GM19023 (cell line): ENCODE data around the gene PTPRN2.
"Not testable (repeated sequence)": the region's sequence is repeated elsewhere in the genome, so short reads cannot be mapped to it uniquely, and the experiment has no call there.

Experiments used
- ATAC-seq: cut with Tn5 transposase; IDR thresholded peaks from one replicate; pipeline ENCODE4 v1.9.1; 2021; ENCODE audit warnings: mild to moderate bottlenecking, moderate library complexity; ENCODE audit not compliant: unreplicated experiment

Gene PTPRN2

DNA sequence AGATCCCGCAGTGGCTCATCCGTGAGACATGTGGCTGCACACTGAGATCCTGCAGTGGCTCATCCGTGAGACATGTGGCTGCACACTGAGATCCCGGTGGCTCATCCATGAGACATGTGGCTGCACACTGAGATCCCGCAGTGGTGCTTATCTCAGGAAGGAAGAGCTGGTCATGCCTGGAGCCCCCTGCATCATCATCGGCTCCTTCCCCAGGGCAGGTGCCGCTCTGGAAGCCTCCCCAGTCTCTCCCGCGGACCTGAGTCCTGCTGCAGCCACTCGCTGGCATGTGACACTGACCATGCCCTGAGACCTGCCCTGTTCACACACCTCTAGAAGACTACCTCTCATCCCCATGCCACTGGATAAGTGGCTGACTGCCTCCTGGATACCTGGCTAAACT lies 181.3 kb downstream of the PTPRN2 start:
- no peak for ATAC-seq

DNA sequence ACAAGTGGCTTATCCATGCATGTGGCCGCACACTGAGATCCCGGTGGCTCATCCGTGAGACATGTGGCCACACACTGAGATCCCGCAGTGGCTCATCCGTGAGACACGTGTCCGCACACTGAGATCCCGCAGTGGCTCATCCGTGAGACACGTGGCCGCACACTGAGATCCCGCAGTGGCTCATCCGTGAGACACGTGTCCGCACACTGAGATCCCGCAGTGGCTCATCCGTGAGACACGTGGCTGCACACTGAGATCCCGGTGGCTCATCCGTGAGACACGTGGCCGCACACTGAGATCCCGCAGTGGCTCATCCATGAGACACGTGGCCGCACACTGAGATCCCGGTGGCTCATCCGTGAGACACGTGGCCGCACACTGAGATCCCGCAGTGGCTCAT lies 181.9 kb downstream of the PTPRN2 start:
- ATAC-seq, result not testable (repeated sequence)

DNA sequence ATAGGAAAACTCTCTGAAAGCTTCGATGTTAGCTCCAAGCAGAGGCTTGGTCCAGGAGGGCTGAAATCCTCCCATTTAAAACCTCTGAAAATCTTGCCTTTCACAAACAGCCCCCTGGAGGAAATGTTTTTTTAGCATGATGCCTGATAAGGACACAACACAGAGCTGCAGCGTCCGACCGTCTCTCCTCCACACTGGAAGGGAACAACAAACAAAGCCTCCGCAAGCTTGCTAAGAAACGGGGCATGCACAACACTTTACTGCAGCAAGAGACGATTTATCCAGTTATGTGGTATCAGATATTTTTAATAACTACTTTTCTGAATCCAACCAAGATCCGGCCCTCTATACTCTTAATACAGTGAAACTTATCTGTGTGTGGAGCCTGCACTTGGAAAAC lies 182.3 kb downstream of the PTPRN2 start:
- no peak for ATAC-seq

DNA sequence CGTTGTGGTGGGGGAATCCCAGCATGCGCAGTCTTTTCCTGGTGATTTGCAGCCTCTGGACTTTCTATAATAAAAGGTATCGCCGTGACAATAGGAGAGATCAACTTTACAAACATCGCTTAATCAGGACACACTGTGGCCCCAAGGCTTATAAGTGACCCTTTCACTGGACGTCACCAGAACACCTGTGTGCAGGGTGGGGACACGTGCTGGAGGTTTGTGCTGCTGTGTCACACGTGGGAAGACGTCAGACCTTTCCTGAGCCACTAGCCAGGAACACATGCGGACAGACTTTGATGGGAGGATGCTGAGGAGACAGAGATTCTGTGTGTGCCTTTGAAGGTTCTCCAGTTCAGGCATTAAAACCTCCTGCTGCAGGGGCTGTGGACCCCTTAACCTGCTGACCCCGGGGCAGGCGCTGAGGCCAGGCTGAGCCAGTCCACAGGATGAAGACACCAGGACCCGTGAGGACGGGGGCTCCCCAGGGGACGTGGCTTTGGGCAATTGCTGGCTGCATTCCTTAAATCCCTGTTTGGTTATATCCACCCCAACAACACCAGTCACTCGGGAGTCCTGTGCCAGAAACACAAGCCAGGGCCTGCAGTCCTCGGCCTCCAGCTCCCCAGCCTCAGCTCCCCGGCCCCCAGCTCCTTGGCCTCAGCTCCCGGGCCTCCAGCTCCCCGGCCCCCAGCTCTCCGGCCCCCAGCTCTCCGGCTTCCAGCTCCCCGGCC lies 183.4 kb downstream of the PTPRN2 start:
- no peak for ATAC-seq

DNA sequence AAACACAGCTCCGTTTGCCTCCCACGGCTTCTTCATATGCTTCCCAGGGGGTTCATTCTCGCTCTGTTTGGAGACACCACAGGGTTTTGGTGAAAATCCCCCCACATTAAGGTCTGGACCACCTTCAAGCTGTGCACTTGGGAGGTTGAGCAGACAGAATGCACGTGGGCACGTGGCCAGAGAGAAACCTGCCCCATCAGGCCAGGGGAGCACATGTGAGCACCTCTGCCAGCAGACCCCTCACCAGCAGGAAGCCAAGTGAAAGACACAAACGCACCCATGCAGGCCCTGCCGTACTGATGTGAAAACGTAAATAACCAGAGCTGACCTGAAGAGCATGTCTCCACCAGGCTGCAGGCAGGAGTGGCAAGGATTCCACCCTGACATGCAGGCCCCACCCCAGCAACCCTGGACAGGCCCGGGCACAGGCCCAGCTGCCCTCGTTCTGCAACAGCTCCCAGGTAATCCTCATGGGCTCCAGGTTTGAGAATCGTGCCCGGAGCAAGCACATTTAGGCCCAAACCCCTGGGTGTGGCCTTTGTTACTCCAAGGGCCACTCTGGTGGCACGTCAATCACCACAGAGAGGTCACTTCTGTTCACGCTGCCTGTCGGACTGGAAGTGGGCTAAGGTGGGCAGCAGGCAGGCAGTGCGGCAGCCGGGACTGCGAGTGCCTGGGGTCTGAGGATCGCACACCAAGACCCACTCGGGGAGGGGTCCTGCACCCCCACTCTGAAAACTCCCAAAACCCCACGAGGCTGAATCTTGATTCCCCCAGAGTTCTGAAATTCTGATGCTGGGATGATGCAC lies 184.4 kb downstream of the PTPRN2 start:
- ATAC-seq, result no peak

DNA sequence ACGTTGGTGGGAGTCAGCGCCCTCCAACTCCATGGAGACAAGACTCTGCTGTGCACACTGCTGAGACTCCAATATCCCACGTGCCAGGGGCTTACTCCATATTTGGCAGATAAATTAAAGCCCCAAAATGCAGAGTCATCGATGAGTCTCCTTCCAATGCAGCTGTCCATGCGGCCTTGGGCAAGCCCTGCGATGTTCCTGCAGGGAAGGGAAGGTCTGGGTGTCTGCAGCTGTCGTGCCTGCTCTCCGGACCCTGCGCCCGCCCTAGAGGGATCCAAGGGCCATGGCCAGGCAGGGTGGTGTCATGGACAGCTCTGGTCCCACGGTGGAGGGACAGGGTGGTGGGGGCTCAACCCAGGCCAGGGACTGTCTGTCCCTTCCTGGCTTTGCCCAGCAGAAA lies 185.2 kb downstream of the PTPRN2 start:
- ATAC-seq, result no peak

DNA sequence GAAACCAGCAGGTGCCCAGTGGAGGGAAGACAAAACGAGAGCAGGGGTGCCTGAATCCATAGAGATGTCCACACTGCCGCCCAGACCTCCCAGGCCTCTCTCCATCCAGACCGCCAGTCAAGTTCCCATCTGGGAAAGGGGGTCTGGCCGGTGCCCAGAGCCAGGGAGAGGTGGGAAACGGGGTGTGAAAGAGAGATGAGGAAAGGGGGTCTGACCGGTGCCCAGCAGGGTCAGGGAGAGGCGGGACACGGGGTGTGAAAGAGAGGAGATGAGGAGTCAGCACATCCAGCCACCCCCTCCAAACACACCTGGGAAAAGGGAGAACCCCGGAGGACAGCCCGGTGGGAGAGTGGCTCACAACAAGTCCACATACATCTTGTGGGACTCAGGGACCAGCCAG lies 185.8 kb downstream of the PTPRN2 start:
- ATAC-seq, result no peak

DNA sequence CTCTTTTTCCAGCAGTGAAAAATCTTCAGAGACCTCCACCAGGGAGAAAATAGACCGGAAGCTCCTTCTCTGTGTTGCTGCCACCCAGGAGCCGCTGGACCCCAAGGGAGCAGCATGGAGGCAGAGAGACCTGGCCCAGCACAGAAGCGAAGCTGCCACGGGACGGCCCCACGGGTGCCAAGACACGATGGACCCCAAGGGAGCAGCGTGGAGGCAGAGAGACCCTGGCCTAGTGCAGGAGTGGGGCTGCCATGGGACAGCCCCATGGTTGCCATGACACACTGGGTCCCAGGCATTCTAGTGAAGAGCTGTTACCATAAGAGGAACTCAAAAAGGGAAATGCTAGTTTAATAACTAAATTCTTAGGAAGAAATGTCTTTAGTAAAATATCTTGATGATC lies 186.3 kb downstream of the PTPRN2 start:
- no peak for ATAC-seq

DNA sequence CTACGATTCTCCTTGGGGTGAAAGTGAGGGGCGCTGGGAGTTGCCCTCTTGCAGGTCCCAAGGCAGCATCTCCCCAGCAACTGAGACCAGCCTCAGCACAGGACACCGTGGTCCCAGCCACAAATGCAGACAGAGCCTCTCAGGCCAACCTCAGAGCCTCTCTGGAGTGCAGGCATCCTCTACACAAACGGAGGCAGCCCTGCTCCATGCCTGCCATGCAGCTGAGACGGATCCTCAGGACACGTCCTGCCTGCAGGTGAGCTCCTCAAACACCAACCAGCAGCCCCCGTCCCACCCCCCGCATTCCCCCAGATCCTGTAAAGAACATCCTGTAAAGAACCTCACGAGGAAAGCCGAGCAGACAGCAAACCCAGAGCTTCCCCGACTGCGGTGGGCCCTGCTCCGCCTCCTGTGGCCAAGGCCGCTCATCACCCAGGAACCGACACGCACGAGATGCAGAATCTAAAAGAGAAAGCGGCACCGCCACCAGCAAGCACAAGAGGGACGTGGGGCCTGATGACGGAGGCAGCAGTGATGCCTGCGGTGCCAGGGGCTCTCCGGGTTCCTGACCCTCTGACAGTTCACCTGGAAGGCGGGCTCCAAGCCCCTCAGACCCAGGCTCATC lies 186.9 kb downstream of the PTPRN2 start:
- no peak for ATAC-seq

DNA sequence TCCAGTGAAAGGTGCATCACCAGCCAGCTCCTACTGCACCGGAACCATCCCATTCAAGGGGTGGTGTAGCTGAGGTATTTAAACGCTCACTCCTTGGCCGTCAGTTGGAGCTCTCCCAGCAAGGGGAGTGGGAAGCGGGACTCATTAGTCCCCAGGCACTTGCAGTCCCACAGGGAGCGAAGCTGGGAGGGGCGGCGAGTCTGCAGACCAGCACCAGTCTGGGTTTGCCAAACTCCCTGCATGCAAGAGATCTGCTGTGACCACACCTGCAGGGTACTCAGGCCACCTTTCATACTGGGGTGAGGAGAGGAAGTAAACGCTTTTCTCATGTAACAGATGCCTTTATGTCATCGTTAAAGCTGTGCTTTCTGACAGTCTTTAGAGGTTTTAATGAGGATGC lies 187.9 kb downstream of the PTPRN2 start:
- ATAC-seq, result no peak

DNA sequence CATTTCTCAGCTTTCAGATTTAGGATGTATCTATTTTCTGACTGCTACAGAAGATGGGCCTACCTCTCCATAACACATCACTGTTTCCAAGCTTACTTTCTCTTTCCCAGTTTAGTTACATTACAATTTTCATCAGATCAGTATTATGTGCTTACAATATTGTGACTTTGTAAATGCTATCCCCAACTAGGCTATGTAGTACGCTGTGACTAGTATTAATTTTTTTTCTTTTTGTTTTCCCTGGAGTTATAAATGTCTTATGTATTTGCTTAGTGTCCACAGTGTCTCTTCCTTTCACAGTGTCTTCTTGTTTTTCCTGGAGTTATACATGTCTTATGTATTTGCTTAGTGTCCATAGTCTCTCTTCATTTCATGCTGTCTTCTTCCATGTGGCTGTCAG lies 188.9 kb downstream of the PTPRN2 start:
- no peak for ATAC-seq

DNA sequence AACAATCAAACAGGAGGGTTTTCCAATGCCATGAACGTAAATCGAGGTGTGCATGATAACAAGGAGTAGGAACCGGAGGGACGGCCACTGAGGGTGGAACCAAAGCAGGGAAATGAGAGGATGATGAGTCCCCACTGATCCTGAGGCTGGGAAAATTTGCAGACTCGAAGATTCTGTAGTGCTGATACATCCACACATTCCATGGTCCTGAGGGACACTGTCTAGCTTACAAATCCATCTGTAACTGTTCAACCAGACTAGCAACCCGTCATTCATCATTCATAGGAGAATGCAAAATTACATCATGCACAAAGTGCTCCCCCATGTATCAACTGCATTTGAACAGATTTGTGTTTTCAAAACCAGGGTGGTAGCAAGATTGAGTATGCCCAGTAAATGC lies 189.7 kb downstream of the PTPRN2 start:
- ATAC-seq, result no peak

DNA sequence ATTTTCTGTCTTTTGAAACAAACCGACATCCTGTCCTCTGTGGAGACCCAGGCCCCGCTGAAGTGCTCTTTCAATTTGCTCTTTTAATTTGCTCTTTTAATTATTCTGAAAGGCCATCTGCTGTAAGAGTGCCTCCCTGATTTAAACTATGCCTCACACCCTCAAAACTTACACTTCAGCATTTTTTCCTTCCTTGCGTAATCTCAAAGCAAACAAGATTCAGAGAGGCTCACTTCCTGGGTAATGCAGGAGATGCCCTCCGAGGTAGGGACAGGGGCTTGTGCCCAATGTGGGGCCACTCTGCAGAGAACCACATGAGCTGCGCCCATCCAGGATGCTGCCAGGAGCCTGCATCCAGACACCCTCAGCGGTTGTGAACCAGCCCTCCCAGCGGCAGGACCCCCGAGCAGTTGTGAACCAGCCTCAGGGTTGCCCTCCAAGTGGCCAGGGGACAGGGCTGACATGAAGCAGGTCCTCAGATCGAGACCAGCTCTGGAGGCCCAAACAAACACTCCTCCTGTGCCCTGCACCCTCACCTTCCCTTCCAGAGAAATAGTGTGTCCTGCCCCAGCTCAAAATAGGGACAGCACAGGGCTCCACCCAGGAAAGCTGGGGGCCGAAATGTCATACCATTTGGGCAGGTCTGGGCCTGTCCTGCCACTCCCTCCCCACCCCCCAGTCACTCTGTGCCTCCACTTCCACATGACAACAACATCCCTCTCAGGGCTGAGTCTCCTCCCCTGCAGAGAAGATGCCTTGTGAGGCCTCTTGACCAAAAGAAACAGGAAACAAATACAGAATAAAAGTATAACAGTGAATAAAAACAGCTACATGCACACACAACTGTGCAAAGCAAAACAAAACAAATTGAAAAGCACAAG lies 190.4 kb downstream of the PTPRN2 start:
- ATAC-seq, result no peak

DNA sequence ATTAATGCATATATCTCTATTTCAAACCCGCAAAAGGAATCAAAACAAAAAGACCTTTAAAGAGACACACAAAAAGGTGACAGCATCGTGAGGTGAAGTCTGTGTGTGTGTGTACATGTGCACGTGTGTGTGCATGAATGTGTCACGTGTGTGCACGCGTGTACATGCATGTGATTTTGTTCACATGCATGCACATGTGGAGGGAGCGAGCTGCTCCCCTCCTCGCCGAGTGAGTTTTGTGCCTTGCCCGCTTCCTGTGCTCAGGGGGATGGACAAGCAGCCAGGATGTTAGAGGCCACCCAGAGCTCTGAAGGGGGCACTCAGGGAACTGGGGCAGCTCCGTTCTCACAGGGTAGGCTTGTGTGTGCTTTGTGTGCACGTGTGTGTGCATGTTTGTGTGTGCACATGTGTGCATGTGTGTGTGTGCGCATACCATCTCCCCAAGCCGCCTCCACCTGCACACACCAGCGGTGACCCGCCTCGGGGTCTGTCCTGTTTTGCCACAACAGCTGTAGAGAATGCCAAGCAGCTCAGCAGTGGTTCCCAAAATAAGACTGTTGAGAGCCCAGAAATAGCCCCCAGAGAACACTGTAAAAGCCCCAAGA lies 191.2 kb downstream of the PTPRN2 start:
- ATAC-seq, result no peak

DNA sequence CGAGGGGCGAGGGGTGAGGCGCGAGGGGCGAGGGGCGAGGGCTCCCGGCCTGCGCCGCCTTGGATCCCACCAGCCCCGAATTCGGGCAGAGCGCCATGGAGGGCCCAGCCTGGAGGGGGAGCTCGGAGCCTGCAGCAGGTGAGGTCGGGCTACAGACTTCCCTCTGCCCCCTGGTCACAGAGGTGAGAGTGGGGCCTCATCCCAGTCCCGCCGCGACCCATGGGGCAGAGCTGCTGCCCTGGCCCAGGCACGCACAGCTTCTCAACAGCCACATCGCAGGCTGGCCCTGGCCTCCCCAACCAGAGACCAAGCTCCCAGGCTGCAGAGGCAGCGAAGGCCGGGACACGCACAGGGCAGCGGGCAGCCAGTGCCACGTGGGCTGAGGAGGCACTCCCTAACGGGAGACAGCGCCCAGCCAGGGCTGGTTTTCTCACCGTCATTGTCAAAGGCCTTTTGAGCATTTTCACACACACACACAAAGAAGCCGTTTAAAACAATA lies 191.8 kb downstream of the PTPRN2 start:
- no peak for ATAC-seq

DNA sequence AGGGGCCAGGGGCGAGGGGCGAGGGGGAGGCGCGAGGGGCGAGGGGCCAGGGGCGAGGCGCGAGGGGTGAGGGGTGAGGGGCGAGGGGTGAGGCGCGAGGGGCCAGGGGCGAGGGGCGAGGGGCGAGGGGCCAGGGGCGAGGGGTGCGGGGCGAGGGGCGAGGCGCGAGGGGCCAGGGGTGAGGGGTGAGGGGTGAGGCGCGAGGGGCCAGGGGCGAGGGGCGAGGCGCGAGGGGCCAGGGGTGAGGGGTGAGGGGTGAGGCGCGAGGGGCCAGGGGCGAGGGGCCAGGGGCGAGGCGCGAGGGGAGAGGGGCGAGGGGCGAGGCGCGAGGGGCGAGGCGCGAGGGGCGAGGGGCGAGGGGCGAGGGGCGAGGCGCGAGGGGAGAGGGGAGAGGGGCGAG lies 192.3 kb downstream of the PTPRN2 start:
- no peak for ATAC-seq

DNA sequence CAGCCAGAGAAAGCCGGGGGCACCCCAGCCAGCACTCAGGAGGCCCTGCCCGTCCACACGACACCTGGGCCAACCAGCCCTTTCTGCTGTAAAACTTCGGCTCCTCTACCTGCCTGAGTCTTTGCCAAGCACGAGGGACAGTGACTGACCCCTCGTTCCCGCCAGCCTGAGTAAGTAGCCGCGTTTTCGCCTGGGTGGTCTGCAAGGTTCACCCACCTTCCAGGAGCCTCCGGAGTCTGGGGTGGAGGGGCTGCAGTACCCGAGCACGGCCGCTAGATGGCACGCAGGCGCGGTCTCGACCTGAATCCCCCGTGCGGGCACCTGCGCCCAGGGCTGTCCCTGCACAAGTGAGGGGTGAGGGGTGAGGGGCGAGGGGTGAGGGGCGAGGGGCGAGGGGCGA lies 192.7 kb downstream of the PTPRN2 start:
- no peak for ATAC-seq

DNA sequence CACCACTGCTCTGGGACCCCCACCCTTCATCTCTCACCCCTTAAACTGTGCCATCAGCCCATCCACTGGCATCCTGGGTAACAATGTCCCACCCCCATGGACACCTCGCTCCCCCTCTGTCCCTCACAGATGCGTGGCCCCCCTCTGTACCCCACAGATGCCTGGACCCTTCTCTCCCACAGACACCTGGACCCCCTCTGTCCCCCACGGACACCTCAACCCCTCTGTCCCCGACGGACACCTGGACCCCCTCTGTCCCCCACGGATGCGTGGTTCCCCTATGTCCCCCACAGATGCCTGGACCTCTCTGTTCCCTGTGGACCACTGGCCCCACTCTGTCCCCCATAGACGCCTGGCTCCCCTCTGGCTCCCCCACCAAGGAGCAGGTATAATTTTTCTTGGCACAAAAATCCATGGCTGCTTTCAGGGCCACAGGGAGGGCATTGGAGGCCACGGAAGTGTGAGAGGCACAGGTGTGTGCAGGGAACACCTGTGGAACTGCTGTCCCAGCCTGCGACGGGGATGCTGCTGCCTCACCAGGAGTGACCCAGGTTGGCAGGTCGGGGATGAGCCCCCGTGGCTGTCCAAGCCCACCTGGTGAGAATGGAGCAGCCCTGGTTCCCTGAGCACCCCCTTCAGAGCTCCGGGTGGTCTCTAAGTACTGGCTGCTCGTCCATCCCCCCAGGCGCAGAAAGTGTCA lies 193.5 kb downstream of the PTPRN2 start:
- no peak for ATAC-seq

DNA sequence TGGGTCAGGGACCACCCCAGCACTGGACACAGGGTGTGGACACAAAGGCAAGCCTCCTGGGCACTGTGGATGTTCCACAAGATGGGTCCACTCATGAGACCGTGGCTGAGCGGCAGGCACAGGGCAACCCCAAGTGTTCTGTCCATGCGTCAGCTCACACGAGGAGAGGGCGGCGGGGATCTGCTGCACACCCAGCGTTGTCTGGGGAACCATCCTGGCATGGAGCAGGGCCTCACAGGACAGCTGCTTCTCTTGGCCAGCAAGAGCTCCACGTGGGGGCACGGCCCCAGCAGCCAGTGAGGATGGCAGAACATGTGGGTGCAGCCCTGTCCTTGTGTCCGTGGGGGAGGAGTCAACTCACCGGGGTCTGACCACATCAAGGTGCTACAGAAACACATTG lies 195.4 kb downstream of the PTPRN2 start:
- no peak for ATAC-seq

DNA sequence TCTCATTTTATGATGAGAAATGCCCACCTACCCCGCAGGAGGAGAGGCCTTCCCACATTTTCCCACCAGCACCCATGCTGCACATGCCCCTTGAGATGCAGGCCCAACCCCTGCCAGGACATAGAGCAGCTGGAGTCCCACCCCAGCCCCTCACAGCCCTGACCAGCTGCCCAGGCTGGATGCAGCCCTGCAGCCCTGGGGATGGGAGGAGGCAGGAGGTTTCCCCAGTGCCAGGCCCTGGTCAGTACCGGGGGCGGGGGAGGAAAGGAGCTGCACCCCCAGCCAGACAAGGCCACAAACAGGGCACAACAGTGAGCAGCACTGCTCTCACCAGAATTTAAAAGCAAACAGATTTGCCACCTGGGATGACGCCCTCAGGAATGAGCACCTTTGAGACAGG lies 196.1 kb downstream of the PTPRN2 start:
- ATAC-seq, result no peak
